Upper lobe of right lung (tissue), 1 donor: ENCODE data around the gene CAB39L. TPM values are rescaled to one million over a fixed set of nuclear protein-coding genes. Genes with fewer than 3 reads are reported as not detected.

ENCODE experiments used
- ATAC-seq: fragments of 200-7000 bp; cut with Tn5 transposase; one replicate; pipeline ENCODE4 v1.9.1; 2020; ENCODE audit warnings: mild to moderate bottlenecking, moderate library complexity
- DNase-seq: peaks from one replicate; pipeline ENCODE4 v3.0.0-alpha.2; 2020
- H3K27ac ChIP-seq: fragments of 200-600 bp; one replicate; pipeline ENCODE4 v1.8.0; 2022
- H3K27me3 ChIP-seq: fragments of 200-600 bp; one replicate; pipeline ENCODE4 v1.8.0; 2022; ENCODE audit warnings: mild to moderate bottlenecking
- H3K36me3 ChIP-seq: fragments of 200-600 bp; one replicate; pipeline ENCODE4 v1.8.0; 2022
- H3K4me1 ChIP-seq: fragments of 200-600 bp; one replicate; pipeline ENCODE4 v1.8.0; 2022
- H3K4me3 ChIP-seq: fragments of 200-600 bp; one replicate; pipeline ENCODE4 v1.8.0; 2022; ENCODE audit warnings: mild to moderate bottlenecking
- H3K9me3 ChIP-seq: fragments of 200-600 bp; one replicate; pipeline ENCODE4 v1.8.0; 2022
- intact Hi-C: fragments of 100-400 bp; cut with DNase I; formaldehyde crosslinking; loops from one replicate; pipeline ENCODE4 v1.11.0; 2022
- total RNA-seq: library from RNA; stranded (reverse); fragmentation: NEBNext Ultra II Directional; extraction: Animal tissue kit (Norgen Biotek cat#: 25700); gene quantifications from one replicate; pipeline ENCODE4 v1.2.1, GENCODE V29; 2021
- TF ChIP-seq, protein P1 (sequence below): fragments of 200-600 bp; IDR thresholded peaks from one replicate; pipeline ENCODE4 v1.8.0; 2022; ENCODE audit warnings: antibody characterized with exemption
- donor health status: DM: no; HTN: yes; CAD: no; lungs with severe emphysema.

Gene CAB39L
- total RNA-seq, 1 donor from 2014 or later: 18.0 TPM

DNA sequence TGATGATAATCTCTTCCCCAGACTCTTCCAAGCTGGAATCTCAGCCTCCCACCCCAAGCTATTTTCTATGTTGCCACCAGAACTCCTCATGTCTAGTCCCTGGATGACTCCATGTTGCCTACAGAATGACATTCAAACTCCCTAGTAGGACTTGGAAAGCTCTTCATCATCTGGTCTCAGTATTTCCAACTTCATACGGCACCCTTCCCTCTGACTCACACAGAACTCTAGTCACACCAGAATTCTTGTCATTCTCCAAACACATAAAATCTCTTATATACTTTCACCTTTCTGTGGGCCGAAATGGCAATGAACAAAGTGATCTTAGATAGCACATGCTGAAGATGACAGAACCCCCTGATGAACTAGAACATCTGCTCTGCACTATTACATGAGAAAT lies 86.2 kb downstream of the CAB39L start:
- intact Hi-C loops: no loop called here
- ATAC-seq (no peak), DNase-seq (no peak)
- H3K27ac ChIP-seq: no peak overlapping the region
- H3K4me1 ChIP-seq: no peaks in the 10 kb centered on the region
- peaks cover 17% of the 10 kb centered on the region for H3K36me3 ChIP-seq
- no peaks in the 10 kb centered on the region for H3K27me3 ChIP-seq
- H3K9me3 ChIP-seq: no peaks in the 10 kb centered on the region
- TF ChIP-seq, protein P1, sequence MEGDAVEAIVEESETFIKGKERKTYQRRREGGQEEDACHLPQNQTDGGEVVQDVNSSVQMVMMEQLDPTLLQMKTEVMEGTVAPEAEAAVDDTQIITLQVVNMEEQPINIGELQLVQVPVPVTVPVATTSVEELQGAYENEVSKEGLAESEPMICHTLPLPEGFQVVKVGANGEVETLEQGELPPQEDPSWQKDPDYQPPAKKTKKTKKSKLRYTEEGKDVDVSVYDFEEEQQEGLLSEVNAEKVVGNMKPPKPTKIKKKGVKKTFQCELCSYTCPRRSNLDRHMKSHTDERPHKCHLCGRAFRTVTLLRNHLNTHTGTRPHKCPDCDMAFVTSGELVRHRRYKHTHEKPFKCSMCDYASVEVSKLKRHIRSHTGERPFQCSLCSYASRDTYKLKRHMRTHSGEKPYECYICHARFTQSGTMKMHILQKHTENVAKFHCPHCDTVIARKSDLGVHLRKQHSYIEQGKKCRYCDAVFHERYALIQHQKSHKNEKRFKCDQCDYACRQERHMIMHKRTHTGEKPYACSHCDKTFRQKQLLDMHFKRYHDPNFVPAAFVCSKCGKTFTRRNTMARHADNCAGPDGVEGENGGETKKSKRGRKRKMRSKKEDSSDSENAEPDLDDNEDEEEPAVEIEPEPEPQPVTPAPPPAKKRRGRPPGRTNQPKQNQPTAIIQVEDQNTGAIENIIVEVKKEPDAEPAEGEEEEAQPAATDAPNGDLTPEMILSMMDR: no peak
- no peak overlapping the region for H3K4me3 ChIP-seq

DNA sequence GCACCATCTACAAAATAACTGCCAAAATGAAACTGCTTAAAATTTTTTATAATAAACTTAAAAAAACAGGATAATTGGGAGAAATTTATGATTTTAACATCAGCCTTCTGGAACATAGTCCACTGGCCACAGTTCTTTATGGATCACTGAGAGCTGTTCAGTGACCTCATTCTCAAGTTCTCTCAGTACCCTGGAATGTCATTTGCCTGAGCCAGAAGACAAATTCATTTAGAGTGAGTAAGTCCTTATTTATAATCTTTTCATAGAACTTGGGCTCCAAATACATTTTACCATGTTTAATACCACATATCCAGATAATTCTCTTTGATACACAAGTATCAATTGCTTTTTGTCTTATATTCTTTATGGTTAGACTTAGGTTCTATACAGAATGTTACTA lies 87.6 kb downstream of the CAB39L start:
- Histone ChIP-seq H3K4me1 (no peaks in the 10 kb centered on the region), H3K9me3 (no peaks in the 10 kb centered on the region), H3K27me3 (no peaks in the 10 kb centered on the region), H3K4me3 (no peak overlapping the region), H3K36me3 (peaks cover 17% of the 10 kb centered on the region), H3K27ac (no peak overlapping the region)
- TF ChIP-seq, protein P1: no peak
- intact Hi-C loops: no loop called here
- ATAC-seq: no peak
- no peak for DNase-seq

DNA sequence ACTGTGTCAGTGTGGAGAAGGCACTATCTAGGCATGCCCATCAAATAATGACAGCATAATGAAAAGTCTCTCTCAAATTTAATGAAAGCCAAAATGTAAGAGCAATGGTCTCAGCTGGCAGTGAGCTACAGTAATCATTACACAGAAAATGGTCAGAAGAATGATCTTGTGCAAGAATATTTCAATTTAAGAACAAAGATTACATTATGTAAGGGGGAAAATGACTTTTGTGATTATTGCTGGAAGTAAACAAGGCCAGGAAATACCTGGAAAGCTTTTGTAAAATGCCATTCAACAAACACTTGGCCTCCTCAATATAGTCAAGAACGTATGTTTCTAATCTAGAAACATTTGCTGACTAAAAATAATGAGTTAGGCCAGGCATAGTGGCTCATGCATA lies 89.1 kb downstream of the CAB39L start:
- Histone ChIP-seq H3K36me3 (peaks cover 17% of the 10 kb centered on the region), H3K4me1 (no peaks in the 10 kb centered on the region), H3K27me3 (no peaks in the 10 kb centered on the region), H3K27ac (no peak overlapping the region), H3K4me3 (no peak overlapping the region), H3K9me3 (no peaks in the 10 kb centered on the region)
- intact Hi-C loops: no loop called here
- ATAC-seq (no peak), DNase-seq (no peak)
- TF ChIP-seq, protein P1: no peak

DNA sequence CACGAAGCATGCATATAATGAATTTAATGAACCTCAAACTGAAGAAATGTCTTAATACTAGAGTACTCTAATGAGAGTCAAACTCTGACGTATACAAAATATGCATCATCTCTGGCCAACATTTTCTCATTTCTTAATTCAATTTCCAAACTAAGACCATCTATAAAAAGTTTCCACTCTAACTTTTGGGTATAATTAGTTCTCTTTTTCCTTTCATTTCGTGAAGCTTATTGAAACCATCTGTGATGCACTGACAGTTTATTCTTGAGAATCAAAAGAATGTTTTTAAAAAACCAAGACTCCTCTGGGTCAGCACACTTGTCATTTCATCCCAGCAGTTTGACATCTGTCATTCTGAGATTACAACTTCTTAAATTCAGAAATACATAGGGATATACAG lies 90.0 kb downstream of the CAB39L start:
- H3K4me1 ChIP-seq: no peaks in the 10 kb centered on the region
- H3K9me3 ChIP-seq: no peaks in the 10 kb centered on the region
- DNase-seq (no peak), ATAC-seq (no peak)
- no peak overlapping the region for H3K4me3 ChIP-seq
- no peak overlapping the region for H3K27ac ChIP-seq
- intact Hi-C loops: no loop called here
- TF ChIP-seq, protein P1: no peak
- H3K36me3 ChIP-seq: peaks cover 11% of the 10 kb centered on the region
- H3K27me3 ChIP-seq: no peaks in the 10 kb centered on the region

DNA sequence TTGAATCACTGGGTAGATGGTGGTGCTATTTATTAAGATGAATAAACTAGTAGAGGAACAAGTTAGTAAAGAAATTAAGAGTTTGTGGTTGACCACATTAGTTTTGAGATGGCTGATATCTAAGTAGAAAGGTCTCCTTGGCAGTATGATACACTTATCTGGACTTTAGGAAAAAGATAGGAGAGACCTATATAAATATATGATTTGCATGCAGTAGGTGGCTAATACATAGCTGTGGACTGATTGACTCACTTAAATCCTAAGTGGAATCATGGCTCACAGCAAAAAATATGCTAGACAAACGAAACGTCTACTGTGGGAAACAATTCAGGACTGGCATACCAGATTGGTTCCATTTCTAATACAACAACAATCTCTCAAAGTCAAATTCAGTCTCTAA lies 92.0 kb downstream of the CAB39L start:
- Histone ChIP-seq H3K9me3 (no peaks in the 10 kb centered on the region), H3K4me1 (no peaks in the 10 kb centered on the region), H3K36me3 (no peaks in the 10 kb centered on the region), H3K4me3 (no peak overlapping the region), H3K27ac (no peak overlapping the region), H3K27me3 (no peaks in the 10 kb centered on the region)
- DNase-seq (no peak), ATAC-seq (no peak)
- intact Hi-C loops: no loop called here
- TF ChIP-seq, protein P1: no peak

DNA sequence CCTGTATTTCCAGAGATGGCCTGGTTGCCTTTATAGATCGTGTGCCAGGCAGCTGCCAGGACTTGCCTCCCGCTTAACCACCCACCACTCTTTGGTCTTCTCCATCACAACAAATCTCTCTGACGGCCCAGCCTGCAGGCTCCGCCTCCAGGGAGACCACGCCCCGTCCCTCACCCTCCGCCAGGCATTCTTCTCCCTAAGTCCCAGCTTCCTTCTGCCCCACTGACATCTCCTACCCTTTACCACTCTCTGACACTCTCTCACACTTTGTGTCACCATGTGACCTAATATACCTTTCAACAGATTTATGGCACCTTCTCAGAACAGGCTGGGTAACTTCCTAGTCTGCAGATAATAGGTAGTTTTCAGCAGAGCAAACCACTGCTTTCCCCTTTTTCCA lies 95.1 kb downstream of the CAB39L start:
- H3K9me3 ChIP-seq: no peaks in the 10 kb centered on the region
- H3K27ac ChIP-seq: no peak overlapping the region
- no peak overlapping the region for H3K4me3 ChIP-seq
- intact Hi-C loops: no loop called here
- no peaks in the 10 kb centered on the region for H3K4me1 ChIP-seq
- DNase-seq (no peak), ATAC-seq (no peak)
- H3K36me3 ChIP-seq: no peaks in the 10 kb centered on the region
- no peaks in the 10 kb centered on the region for H3K27me3 ChIP-seq
- TF ChIP-seq, protein P1: no peak
